Tibial nerve (tissue), 3 donors: ENCODE results near the gene TMEM225B.

Source experiments
- POLR2A ChIP-seq, 2 donors: fragments of 450-650 bp; IDR thresholded peaks; one replicate each; pipeline ENCODE4 v1.6.1; 2017; ENCODE audit warnings: antibody characterized with exemption in 2 of 2, mild to moderate bottlenecking in 2 of 2, moderate library complexity in 2 of 2
- TF ChIP-seq, protein P1 (sequence below), 5 experiments: fragments of 200-600 bp in 3 of 5; fragments of 450-650 bp in 2 of 5; sonication (generic) in 3 of 5; IDR thresholded peaks; one replicate each; pipeline ENCODE4 v1.5.1; 2016 to 2019; ENCODE audit warnings: antibody characterized with exemption in 5 of 5, mild to moderate bottlenecking in 3 of 5, moderate library complexity in 2 of 5

DNA sequence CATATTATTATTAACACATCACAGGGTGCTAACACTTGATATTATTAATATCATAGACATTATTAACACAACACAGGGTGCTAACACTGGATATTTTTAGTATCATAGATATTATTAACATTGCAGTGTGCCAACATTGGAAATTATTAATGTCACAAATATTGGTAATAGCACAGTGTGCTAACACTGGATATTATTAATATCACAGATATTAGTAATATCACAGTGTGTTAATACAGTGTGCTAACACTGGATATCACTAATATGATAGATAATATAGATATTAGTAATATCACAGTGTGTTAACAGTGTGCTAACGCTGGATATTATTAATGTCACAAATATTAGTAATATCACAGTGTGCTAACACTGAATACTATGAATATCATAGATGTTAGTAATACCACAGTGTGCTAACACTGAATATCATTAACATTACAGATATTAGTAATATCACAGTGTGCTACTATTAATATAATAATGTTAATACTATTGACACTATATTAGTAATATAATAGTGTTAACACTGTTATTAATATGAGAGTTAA, 1.6 kb upstream of the TMEM225B start:
- TF ChIP-seq, protein P1, sequence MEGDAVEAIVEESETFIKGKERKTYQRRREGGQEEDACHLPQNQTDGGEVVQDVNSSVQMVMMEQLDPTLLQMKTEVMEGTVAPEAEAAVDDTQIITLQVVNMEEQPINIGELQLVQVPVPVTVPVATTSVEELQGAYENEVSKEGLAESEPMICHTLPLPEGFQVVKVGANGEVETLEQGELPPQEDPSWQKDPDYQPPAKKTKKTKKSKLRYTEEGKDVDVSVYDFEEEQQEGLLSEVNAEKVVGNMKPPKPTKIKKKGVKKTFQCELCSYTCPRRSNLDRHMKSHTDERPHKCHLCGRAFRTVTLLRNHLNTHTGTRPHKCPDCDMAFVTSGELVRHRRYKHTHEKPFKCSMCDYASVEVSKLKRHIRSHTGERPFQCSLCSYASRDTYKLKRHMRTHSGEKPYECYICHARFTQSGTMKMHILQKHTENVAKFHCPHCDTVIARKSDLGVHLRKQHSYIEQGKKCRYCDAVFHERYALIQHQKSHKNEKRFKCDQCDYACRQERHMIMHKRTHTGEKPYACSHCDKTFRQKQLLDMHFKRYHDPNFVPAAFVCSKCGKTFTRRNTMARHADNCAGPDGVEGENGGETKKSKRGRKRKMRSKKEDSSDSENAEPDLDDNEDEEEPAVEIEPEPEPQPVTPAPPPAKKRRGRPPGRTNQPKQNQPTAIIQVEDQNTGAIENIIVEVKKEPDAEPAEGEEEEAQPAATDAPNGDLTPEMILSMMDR (IDR thresholded peaks at IDR 0.05), result no peak
- TF ChIP-seq POLR2A (IDR thresholded peaks at IDR 0.05), result no peak
